Measurements from ENCODE around the gene CFAP77. TPM values are rescaled to one million over a fixed set of nuclear protein-coding genes. Genes with fewer than 3 reads are reported as not detected.

CFAP77 gene
- polyA plus RNA-seq, 1 donor from 2014 or later: not detected

- TF ChIP-seq EZH2 (IDR thresholded peaks at IDR 0.05; ENCODE audit: borderline replicate concordance, insufficient read depth, low read length, poor library complexity, severe bottlenecking) (no peak), EP300 (conservative IDR thresholded peaks at IDR 0.05; ENCODE audit: poor library complexity, severe bottlenecking) (no peak), TAF1 (IDR thresholded peaks at IDR 0.05; ENCODE audit: low read depth) (no peak), RAD21 (conservative IDR thresholded peaks at IDR 0.05) (no peak), MXI1 (conservative IDR thresholded peaks at IDR 0.05; ENCODE audit: poor library complexity, severe bottlenecking) (no peak), SMC3 (conservative IDR thresholded peaks at IDR 0.05; ENCODE audit: poor library complexity) (no peak)
- Histone ChIP-seq H3K27ac (ENCODE audit: low read length) (no peak overlapping the region), H4K20me1 (ENCODE audit: insufficient read depth) (no peaks in the 10 kb centered on the region), H3K4me3 (ENCODE audit: low read length) (no peak overlapping the region), H2AFZ (ENCODE audit: low read depth, low read length) (no peak overlapping the region), H3K9me3 (ENCODE audit: low read length) (no peaks in the 10 kb centered on the region), H3K9ac (ENCODE audit: low read length) (no peak overlapping the region), H3K36me3 (ENCODE audit: insufficient read depth, low read length) (no peaks in the 10 kb centered on the region), H3K4me2 (ENCODE audit: low read length) (no peak overlapping the region), H3F3A (ENCODE audit: insufficient read depth, low read length, poor library complexity, severe bottlenecking) (no peaks in the 10 kb centered on the region), H3K79me2 (replicated peaks; ENCODE audit: insufficient read depth, low read length) (no peaks in the 10 kb centered on the region), H3K9me2 (ENCODE audit: insufficient read depth, low read length) (no peaks in the 10 kb centered on the region), H3K27me3 (ENCODE audit: insufficient read depth, low read depth, low read length) (no peaks in the 10 kb centered on the region)
Observed at GRCh38 chr9:132464547-132464946, 54.5 kb downstream of the CFAP77 start.

GRCh38 chr9:132465131-132465635 lies 55.2 kb downstream of the CFAP77 start:
- Histone ChIP-seq H3F3A (ENCODE audit: insufficient read depth, low read length, poor library complexity, severe bottlenecking) (no peaks in the 10 kb centered on the region), H3K9me3 (ENCODE audit: low read length) (no peaks in the 10 kb centered on the region), H4K20me1 (ENCODE audit: insufficient read depth) (no peaks in the 10 kb centered on the region), H3K9me2 (ENCODE audit: insufficient read depth, low read length) (no peaks in the 10 kb centered on the region), H3K4me3 (ENCODE audit: low read length) (no peak overlapping the region), H3K36me3 (ENCODE audit: insufficient read depth, low read length) (no peaks in the 10 kb centered on the region), H3K27me3 (ENCODE audit: insufficient read depth, low read depth, low read length) (no peaks in the 10 kb centered on the region), H2AFZ (ENCODE audit: low read depth, low read length) (no peak overlapping the region), H3K9ac (ENCODE audit: low read length) (no peak overlapping the region), H3K4me2 (ENCODE audit: low read length) (no peak overlapping the region), H3K27ac (ENCODE audit: low read length) (no peak overlapping the region), H3K79me2 (replicated peaks; ENCODE audit: insufficient read depth, low read length) (no peaks in the 10 kb centered on the region)
- TF ChIP-seq EZH2 (IDR thresholded peaks at IDR 0.05; ENCODE audit: borderline replicate concordance, insufficient read depth, low read length, poor library complexity, severe bottlenecking) (no peak), REST (IDR thresholded peaks at IDR 0.05; ENCODE audit: borderline replicate concordance) (no peak), CTCF (IDR thresholded peaks at IDR 0.05; ENCODE audit: poor library complexity, severe bottlenecking) (no peak), TAF1 (IDR thresholded peaks at IDR 0.05; ENCODE audit: low read depth) (no peak), EP300 (conservative IDR thresholded peaks at IDR 0.05; ENCODE audit: poor library complexity, severe bottlenecking) (no peak), SMC3 (conservative IDR thresholded peaks at IDR 0.05; ENCODE audit: poor library complexity) (no peak), POLR2AphosphoS5 (IDR thresholded peaks at IDR 0.05) (no peak), MXI1 (conservative IDR thresholded peaks at IDR 0.05; ENCODE audit: poor library complexity, severe bottlenecking) (no peak), RAD21 (conservative IDR thresholded peaks at IDR 0.05) (no peak)
